Measurements from ENCODE around the gene RPLP2.

RPLP2 gene

GRCh38 chr11:809287-810039 is at the start of gene RPLP2:
Gene RPLP2 (plus strand): TSS chr11:809967. CDS start chr11:810235, 268 bp downstream.
- DNase-seq = peak; percentile 99

GRCh38 chr11:760236-760635 is 49.5 kb upstream of the RPLP2 start:
- DNase-seq = no peak

GRCh38 chr11:761526-762108 is 48.1 kb upstream of the RPLP2 start:
- no peak for DNase-seq

GRCh38 chr11:762421-763072 is 47.2 kb upstream of the RPLP2 start:
- peak; percentile 41 for DNase-seq

GRCh38 chr11:763073-763463 is 46.7 kb upstream of the RPLP2 start:
- DNase-seq = no peak

- DNase-seq = no peak
Measured at GRCh38 chr11:763549-764321, 46.0 kb upstream of the RPLP2 start.

GRCh38 chr11:764322-765024 is 45.3 kb upstream of the RPLP2 start:
- no peak for DNase-seq

GRCh38 chr11:765025-765801 is 44.6 kb upstream of the RPLP2 start:
- peak; percentile 75 for DNase-seq

GRCh38 chr11:765802-766091 is 44.0 kb upstream of the RPLP2 start:
- no peak for DNase-seq

GRCh38 chr11:766106-766935 is 43.4 kb upstream of the RPLP2 start:
- DNase-seq = no peak

GRCh38 chr11:766936-767210 is 42.9 kb upstream of the RPLP2 start:
- DNase-seq = no peak

- DNase-seq = no peak
Measured at GRCh38 chr11:767238-767637, 42.5 kb upstream of the RPLP2 start.

GRCh38 chr11:769887-770641 is 39.7 kb upstream of the RPLP2 start:
- no peak for DNase-seq

GRCh38 chr11:770642-771616 is 38.8 kb upstream of the RPLP2 start:
- no peak for DNase-seq

GRCh38 chr11:771617-772204 is 38.1 kb upstream of the RPLP2 start:
- no peak for DNase-seq

GRCh38 chr11:772429-773390 is 37.1 kb upstream of the RPLP2 start:
- DNase-seq = no peak

GRCh38 chr11:773425-773824 is 36.3 kb upstream of the RPLP2 start:
- DNase-seq = no peak

GRCh38 chr11:773830-774229 is 35.9 kb upstream of the RPLP2 start:
- DNase-seq = no peak

All from stimulated activated CD8-positive, alpha-beta memory T cell treated with anti-CD3 and anti-CD28 coated beads, Interleukin-4, amount 100 ng/mL, for 48 hours (primary cell).